Cerebellar nuclear complex (tissue), 1 donor: Measurements from ENCODE around the gene CRMP1.
"Not testable (repeated sequence)": the region's sequence is repeated elsewhere in the genome, so short reads cannot be mapped to it uniquely, and the experiment has no call there.

Experiments used
- DNase-seq, 2 experiments: peaks; one replicate each; lab custom pipeline; 2025; lab: John Stamatoyannopoulos, UW

The CRMP1 gene

DNA sequence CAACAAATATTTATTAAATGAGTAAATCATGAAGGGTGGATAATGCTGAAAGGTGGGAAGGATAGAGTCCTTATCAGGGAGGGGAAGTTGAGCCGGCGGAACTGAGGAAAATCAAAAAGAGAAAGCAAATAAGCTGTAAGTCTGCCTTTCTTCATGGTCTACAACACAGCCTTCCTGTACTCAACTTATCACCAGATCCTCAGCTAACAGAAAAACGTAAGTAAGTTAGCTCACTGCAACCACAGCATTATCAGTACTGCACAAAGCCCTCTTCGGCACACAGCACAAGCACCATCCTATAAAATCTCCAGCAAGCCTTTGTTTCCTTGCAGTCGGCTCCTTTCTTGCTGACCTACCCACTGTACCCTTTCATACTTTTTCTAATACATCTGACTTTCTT is 70.3 kb downstream of the CRMP1 start:
- no peak for DNase-seq

GRCh38 chr4:5821665-5822358 is 71.1 kb downstream of the CRMP1 start:
- no peak for DNase-seq

DNA sequence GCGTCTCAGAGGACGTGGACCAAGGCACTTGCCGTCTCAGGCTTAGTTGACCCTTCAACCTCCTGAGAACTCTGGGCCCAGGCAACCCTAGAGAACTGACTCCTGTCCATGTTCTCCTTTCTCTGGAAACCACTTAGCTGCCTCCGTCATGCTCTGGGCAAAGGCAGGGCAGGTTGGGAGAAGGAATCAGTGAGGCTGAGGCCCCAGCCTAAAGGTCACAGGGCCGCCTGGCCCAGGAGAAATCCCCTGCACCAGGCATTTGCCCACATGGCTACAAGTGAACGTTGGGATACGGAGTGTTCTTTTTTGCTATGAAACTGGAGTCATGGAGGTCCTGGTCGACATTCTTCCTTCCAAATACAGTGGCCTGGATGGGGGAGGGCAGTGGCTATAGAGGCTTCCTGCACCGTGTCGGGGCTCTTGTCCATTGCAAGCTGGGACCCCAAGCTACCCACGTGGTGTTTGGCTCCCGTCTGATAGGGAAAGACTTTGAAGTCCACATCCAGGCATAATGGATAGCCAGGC is 76.0 kb downstream of the CRMP1 start:
- DNase-seq: no peak

DNA sequence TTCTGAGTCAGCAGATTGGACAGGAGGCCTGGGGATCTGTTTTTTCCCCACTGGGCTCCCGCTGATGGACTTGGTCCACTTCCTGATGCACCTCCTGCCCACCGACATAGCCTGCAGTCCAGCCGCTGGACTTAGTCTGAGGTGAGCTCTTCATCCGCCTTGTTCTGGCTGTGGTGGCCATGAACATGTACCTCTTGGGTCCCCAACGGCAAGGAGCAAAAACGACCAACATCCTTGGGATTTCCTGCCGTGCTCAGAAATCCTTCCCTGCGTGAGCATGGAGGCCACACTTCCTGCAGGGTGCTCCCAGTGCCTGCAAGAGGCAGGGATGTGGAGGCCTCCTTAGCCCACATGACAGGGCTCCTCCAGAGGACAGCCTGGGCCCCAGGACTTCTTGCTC is 76.8 kb downstream of the CRMP1 start:
- DNase-seq: no peak

GRCh38 chr4:5815641-5816040 is 77.2 kb downstream of the CRMP1 start:
- no peak for DNase-seq

DNA sequence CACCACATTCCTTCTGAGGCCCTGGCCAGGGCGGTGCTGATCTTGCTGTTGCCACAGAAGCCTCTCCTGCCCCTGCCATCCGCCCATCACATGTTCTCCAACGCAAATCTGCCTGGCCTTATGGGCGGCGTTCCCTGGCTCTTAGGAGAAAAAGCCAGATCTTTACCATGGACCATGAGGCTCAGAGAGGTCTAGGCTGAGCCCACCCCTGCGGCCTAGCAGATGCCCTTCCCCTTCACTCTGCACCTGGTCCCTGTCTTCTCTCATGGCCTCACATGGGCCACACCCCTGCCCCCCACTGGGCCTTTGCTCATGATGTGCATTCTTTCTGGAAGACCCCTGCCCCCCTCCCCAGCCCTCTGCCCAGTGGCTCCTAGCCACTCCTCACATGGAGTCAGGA is 78.5 kb downstream of the CRMP1 start:
- DNase-seq: no peak

DNA sequence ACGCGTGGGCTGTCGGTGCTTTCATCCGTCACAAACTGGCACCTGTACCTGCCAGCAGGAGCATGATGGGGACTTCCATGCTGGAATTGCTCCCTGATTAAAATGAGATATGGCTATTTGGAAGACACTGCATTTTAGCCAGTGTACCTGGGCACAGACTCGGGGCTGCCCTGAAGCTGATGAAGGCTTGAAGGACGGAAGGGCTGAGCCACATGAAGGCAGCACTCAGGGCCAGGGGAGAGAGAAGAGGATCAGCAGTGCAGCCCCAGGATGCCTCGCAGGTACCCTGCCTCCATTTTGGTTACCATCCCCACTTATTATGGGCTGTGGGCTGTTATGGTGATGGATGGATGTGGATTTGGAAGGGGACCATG is 79.0 kb downstream of the CRMP1 start:
- no peak for DNase-seq

DNA sequence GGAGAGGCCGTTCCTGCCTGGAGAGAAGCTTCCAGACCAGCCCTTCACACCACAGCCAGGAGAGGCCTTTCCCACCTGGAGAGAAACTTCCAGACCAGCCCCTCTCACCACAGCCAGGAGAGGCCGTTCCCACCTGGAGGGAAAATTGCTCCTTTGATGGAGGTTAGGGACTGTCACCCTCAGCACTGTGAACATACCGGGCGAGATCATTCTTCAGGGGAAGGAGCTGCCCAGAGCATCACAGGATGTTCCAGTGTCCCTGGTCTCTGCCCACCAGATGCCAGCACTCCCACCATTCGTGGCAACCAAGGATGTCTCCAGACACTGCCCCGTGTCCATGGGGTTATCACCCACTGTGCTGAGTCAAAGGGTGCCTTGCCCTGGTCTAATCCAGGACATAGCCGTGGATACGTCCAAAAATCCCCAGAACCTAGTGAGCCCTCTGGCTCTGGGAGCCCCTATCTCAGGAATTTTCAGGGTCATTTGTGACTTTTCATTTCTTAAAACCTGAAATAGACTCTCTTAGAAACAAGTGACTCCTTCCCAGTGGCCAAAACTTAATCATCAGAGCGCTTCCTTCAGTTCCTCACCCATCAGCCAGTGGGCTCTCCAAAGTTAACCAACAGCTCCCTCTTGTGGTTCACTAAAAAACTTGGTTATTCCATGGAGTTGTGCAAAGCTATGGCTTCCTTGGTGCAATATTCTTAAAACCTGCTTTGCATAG is 80.2 kb downstream of the CRMP1 start:
- no peak for DNase-seq

- DNase-seq: not testable (repeated sequence)
Measured at GRCh38 chr4:5812057-5812456, 80.8 kb downstream of the CRMP1 start.

DNA sequence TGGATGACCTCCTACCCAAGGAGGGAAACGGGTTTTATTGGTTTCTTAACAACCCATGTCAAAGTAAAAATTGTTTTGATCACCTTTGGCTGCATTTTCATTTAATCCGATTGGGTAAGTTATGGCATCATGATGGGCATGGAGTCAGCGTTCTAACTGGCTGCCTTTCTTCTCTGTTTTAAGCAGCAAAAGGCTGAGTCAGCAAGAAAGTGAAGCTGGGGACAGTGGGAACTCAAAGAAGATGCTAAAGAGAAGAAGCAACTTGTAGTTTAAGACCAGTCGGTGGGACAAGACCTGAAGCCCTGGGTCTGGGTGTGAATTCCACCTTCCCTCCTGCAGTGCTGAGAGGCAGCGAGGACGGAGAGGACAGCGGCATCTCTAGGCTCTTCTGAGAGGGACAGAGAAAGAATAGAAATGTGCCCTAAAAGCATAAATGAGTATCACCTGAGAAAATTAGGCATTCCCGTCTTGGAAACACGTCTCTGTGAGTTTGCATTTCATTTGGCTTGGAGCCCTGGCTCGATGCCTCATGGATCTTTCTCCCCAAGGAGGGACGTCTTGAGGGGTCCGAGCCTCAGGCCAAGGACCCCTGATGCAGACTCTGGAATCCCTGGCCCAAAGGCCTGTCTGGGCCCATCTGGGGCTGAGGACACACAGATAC is 82.0 kb downstream of the CRMP1 start:
- DNase-seq: no peak

- no peak for DNase-seq
Measured at GRCh38 chr4:5810151-5810550, 82.7 kb downstream of the CRMP1 start.

GRCh38 chr4:5809216-5809776 is 83.6 kb downstream of the CRMP1 start:
- DNase-seq: no peak

DNA sequence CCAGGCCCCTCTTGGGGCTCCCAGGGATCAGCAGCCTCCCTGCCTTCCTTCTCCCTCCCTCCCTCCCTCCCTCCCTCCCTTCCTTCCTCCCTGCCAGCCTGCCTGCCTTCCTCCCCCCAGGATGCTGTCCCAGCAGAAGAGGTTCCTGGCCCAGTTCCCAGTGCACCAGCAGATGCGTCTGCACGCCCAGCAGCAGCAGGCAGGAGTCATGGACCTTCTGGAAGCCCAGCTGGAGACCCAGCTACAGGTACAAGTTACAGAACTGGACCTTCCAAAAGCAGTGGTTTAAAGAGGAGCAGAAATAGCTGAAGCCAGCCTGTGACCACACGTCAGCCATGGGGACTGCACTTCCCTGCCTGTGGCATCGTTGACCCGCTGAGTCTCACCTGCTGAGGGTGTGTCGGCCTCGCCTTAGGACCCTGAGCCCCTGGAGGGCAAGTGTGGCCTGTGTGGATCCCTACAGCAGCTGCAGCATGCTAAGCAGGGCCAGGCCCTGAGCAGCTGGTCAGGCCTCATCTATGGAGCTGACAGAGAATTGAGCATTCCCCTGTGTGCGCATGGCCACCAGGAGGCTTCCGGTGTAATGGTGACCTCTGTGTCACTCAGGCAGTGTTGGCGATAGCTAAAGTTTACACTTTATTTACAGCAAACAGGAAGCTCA is 84.7 kb downstream of the CRMP1 start:
- DNase-seq: no peak

DNA sequence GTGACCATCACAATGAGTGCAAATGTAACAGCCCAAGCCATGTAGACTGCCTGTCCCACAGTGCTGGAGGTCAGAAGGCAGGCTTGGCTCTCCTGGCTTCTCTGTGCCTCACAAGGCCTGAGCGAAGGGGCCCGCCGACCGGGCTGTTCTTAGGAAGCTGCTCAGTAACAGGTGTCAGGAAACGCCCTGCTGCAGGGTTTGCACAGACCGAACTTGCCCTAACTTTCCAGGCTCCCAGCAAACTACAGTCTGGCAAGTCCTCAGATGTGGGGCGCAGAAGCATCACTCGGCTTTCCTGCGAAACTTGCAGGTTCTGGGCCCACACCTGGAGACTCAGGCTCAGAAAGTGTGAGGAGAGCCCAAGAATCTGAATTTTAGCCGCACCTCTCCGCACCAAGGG is 87.6 kb downstream of the CRMP1 start:
- DNase-seq: no peak

DNA sequence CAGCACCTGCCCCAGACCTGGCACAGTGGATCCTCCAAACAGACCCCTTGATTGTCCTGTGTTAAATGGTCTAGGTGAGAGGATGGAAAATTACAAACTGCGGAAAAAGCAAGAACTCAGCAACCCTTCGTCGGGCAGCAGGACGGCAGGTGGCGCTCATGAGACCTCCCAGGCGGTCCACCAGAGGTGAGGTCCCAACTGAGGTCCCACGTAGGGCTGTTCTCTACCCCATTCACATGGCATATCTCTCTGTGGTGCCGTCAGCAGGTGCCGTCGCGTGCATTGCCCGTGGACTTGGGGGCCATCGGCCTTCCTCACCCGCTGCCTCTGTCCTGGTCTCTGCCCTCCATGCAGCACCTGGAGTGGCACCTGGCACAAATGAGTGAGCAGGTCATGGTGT is 88.2 kb downstream of the CRMP1 start:
- no peak for DNase-seq

GRCh38 chr4:5802565-5802964 is 90.3 kb downstream of the CRMP1 start:
- DNase-seq: no peak

DNA sequence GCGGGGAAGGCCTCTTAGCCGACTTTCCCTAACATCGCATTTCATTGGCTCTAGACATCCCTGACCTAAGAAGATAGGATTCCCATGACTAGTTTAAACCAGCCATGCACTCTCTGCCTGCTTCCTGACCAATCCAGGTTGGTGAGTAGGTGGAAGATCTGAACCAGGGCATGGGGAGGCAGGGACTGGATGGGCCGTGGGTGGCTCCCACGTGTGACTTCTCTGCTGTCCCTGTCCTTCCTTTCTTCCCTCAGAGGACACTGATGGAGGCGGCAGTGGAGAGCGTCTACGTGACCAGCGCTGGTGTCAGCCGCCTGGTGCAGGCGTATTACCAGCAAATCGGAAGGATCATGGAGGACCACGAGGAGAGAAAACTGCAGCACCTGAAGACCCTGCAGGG is 91.2 kb downstream of the CRMP1 start:
- DNase-seq: no peak

GRCh38 chr4:5800496-5800895 is 92.4 kb downstream of the CRMP1 start:
- DNase-seq: no peak

GRCh38 chr4:5799406-5799805 is 93.5 kb downstream of the CRMP1 start:
- no peak for DNase-seq

- no peak for DNase-seq
Measured at GRCh38 chr4:5798946-5799345, 93.9 kb downstream of the CRMP1 start.

GRCh38 chr4:5798462-5798861 is 94.4 kb downstream of the CRMP1 start:
- DNase-seq: no peak

DNA sequence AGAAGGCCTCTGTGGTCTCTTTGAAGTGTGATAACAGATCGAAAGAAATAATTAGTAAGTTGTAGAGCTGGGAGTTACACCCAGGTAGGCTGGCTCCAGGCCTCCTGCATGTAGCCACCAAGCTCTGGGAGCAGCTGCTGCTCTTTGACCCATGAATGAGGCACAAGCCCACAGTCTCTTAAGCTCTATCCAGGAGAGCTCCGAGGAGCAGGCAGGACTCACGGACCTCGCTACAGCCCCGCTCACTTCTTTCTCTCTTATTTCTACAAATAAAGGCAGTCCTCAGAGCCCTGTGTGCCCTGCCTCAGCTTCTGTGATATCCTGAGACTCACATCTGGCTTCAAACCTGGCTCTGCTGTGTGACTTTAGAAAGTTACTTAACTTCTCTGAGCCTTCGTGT is 95.0 kb downstream of the CRMP1 start:
- DNase-seq: no peak
